WTC11 (cell line): ENCODE results near the gene CNDP2. TPM values are rescaled to one million over a fixed set of nuclear protein-coding genes. Genes with fewer than 3 reads are reported as not detected.

ENCODE experiments used
- ATAC-seq: fragments of 200-7000 bp; cut with Tn5 transposase; 2 replicates; pipeline ENCODE4 v1.10.0; 2021; ENCODE audit warnings: mild to moderate bottlenecking, moderate library complexity
- CTCF ChIA-PET: fragments of 300-600 bp; sonication (Branson Sonifier 250); formaldehyde crosslinking; loops from one replicate; lab custom pipeline; 2021; ENCODE audit warnings: antibody characterized with exemption; lab: Charles Lee
- POLR2A ChIA-PET: fragments of 350-600 bp; sonication (Branson Sonifier 250); formaldehyde crosslinking; loops from one replicate; lab custom pipeline; 2021; ENCODE audit warnings: antibody characterized with exemption; lab: Charles Lee
- DNase-seq: peaks from one replicate; pipeline ENCODE4 v3.0.0; 2021; ENCODE audit warnings: low spot score
- H3K27ac Mint-ChIP-seq: 2 replicates; pipeline ENCODE4 v1.8.0; 2021; ENCODE audit warnings: mixed read lengths
- H3K27me3 Mint-ChIP-seq: 2 replicates; pipeline ENCODE4 v1.8.0; 2021; ENCODE audit warnings: low read depth, mild to moderate bottlenecking, moderate library complexity, mixed read lengths
- H3K36me3 Mint-ChIP-seq: 2 replicates; pipeline ENCODE4 v1.8.0; 2021; ENCODE audit warnings: mixed read lengths
- H3K4me1 Mint-ChIP-seq: 2 replicates; pipeline ENCODE4 v1.8.0; 2022; ENCODE audit warnings: mixed read lengths
- H3K4me3 Mint-ChIP-seq: 2 replicates; pipeline ENCODE4 v1.8.0; 2021; ENCODE audit warnings: mild to moderate bottlenecking, moderate library complexity, mixed read lengths
- H3K9me3 Mint-ChIP-seq: 2 replicates; pipeline ENCODE4 v1.8.0; 2021; ENCODE audit warnings: mixed read lengths
- ARID4B ChIP-seq: sonication (generic); formaldehyde crosslinking; IDR thresholded peaks from 2 replicates; pipeline ENCODE4 v1.8.0; 2023; ENCODE audit warnings: missing genetic modification reagents, mild to moderate bottlenecking, borderline replicate concordance
- CREM ChIP-seq: sonication (generic); formaldehyde crosslinking; IDR thresholded peaks from 2 replicates; pipeline ENCODE4 v1.8.1; 2022; ENCODE audit warnings: mild to moderate bottlenecking, missing genetic modification reagents, moderate library complexity
- ERG ChIP-seq: fragments of 250-450 bp; sonication (Bioruptor Pico); IDR thresholded peaks from 2 replicates; pipeline ENCODE4 v1.8.0; 2021; ENCODE audit warnings: mild to moderate bottlenecking
- ESRRA ChIP-seq: sonication (generic); formaldehyde crosslinking; IDR thresholded peaks from 2 replicates; pipeline ENCODE4 v1.8.1; 2022; ENCODE audit warnings: mild to moderate bottlenecking, missing genetic modification reagents, borderline replicate concordance
- HMGA2 ChIP-seq: fragments of 250-450 bp; sonication (Bioruptor Pico); IDR thresholded peaks from 2 replicates; pipeline ENCODE4 v1.4.0; 2021; ENCODE audit warnings: mild to moderate bottlenecking, moderate library complexity
- MYBL2 ChIP-seq: sonication (generic); formaldehyde crosslinking; IDR thresholded peaks from 2 replicates; pipeline ENCODE4 v1.8.1; 2023; ENCODE audit warnings: mild to moderate bottlenecking, moderate library complexity, missing genetic modification reagents
- NFATC4 ChIP-seq: fragments of 250-450 bp; sonication (Bioruptor Pico); IDR thresholded peaks from 2 replicates; pipeline ENCODE4 v1.9.0; 2021; ENCODE audit warnings: mild to moderate bottlenecking
- NFE2L1 ChIP-seq: sonication (generic); formaldehyde crosslinking; IDR thresholded peaks from 2 replicates; pipeline ENCODE4 v1.8.1; 2023; ENCODE audit warnings: missing genetic modification reagents
- NFYB ChIP-seq: sonication (generic); formaldehyde crosslinking; conservative IDR thresholded peaks from 2 replicates; pipeline ENCODE4 v1.8.0; 2022; ENCODE audit warnings: low read depth, missing genetic modification reagents
- PRDM15 ChIP-seq: sonication (generic); formaldehyde crosslinking; IDR thresholded peaks from 2 replicates; pipeline ENCODE4 v1.8.0; 2022; ENCODE audit warnings: missing genetic modification reagents
- PRRX2 ChIP-seq: fragments of 250-450 bp; sonication (Bioruptor Pico); IDR thresholded peaks from 2 replicates; pipeline ENCODE4 v1.8.0; 2021; ENCODE audit warnings: mild to moderate bottlenecking
- TP53 ChIP-seq: sonication (generic); formaldehyde crosslinking; IDR thresholded peaks from 2 replicates; pipeline ENCODE4 v1.8.1; 2023; ENCODE audit warnings: mild to moderate bottlenecking, missing genetic modification reagents
- ZNF423 ChIP-seq: fragments of 250-450 bp; sonication (Bioruptor Pico); IDR thresholded peaks from 2 replicates; pipeline ENCODE4 v2.1.2; 2022; ENCODE audit warnings: mild to moderate bottlenecking, moderate library complexity
- ZNF671 ChIP-seq: fragments of 250-450 bp; sonication (Bioruptor Pico); IDR thresholded peaks from 2 replicates; pipeline ENCODE4 v1.8.0; 2021; ENCODE audit warnings: mild to moderate bottlenecking
- total RNA-seq: library from RNA; stranded (reverse); gene quantifications from 3 replicates; pipeline ENCODE4 v1.2.3, GENCODE V29; 2021
- TF ChIP-seq, protein P1 (sequence below): sonication (generic); formaldehyde crosslinking; IDR thresholded peaks from 2 replicates; pipeline ENCODE4 v1.8.0; 2022; ENCODE audit warnings: mild to moderate bottlenecking, missing genetic modification reagents

CNDP2 gene
- total RNA-seq, 1 experiment from 2014 or later, result 248 TPM

- TF ChIP-seq CREM (CRISPR knock-in tag), result no peak
- Mint-ChIP-seq H3K4me1 (peaks cover 41% of the 10 kb centered on the region), H3K27ac (peak overlapping the region; percentile 72), H3K36me3 (peaks cover 26% of the 10 kb centered on the region), H3K9me3 (peaks cover 2% of the 10 kb centered on the region), H3K4me3 (peak overlapping the region; percentile 96), H3K27me3 (no peaks in the 10 kb centered on the region)
- CTCF ChIA-PET, result interaction anchor here (3.6 kb wide), 1 partner anchor 54 kb away, joined by 20 read pairs; no protein-coding TSS in a partner anchor
- ATAC-seq (no peak), DNase-seq (no peak)
- POLR2A ChIA-PET, result no interaction called here
Measured at GRCh38 chr18:74497324-74497676, 1.1 kb downstream of the CNDP2 start.

- Mint-ChIP-seq H3K36me3 (peaks cover 30% of the 10 kb centered on the region), H3K4me1 (peaks cover 41% of the 10 kb centered on the region), H3K27me3 (no peaks in the 10 kb centered on the region), H3K9me3 (no peaks in the 10 kb centered on the region), H3K4me3 (peak overlapping the region; percentile 96), H3K27ac (no peak overlapping the region; the same call in 1 of the 2 replicates)
- TF ChIP-seq MYBL2 (no peak), NFE2L1 (no peak), NFYB (CRISPR knock-in tag) (no peak), ZNF671 (CRISPR knock-in tag) (no peak), TP53 (CRISPR knock-in tag) (no peak), NFATC4 (no peak), PRRX2 (CRISPR knock-in tag) (no peak), ERG (CRISPR knock-in tag) (no peak), PRDM15 (CRISPR knock-in tag) (no peak), ESRRA (CRISPR knock-in tag) (no peak), ZNF423 (CRISPR knock-in tag) (no peak), HMGA2 (no peak), ARID4B (CRISPR knock-in tag) (no peak)
- TF ChIP-seq, protein P1, sequence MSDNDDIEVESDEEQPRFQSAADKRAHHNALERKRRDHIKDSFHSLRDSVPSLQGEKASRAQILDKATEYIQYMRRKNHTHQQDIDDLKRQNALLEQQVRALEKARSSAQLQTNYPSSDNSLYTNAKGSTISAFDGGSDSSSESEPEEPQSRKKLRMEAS (CRISPR knock-in tag), result no peak
- POLR2A ChIA-PET, result no interaction called here
- no peak for ATAC-seq
- DNase-seq, result no peak
- CTCF ChIA-PET, result interaction anchor here (3.6 kb wide), 1 partner anchor 54 kb away, joined by 20 read pairs; no protein-coding TSS in a partner anchor
Measured at GRCh38 chr18:74497778-74498177, 1.6 kb downstream of the CNDP2 start.
